Cardiac muscle cell (in vitro differentiated cells and primary cell): ENCODE measurements around the gene MPST. TPM values are rescaled to one million over a fixed set of nuclear protein-coding genes. Genes with fewer than 3 reads are reported as not detected.
"Not testable (repeated sequence)": the region's sequence is repeated elsewhere in the genome, so short reads cannot be mapped to it uniquely, and the experiment has no call there.

Source experiments
- DNase-seq, 2 donors: peaks; one replicate each; pipeline versions ENCODE4 v3.0.0 to v3.0.0-alpha.2; 2010 to 2017; ENCODE audit warnings: low read depth in 1 of 2, low spot score in 1 of 2
- H3K27ac ChIP-seq: fragments of 200-600 bp; sonication (generic); 2 replicates; pipeline ENCODE4 v1.5.1; 2016
- H3K27me3 ChIP-seq: fragments of 200-600 bp; sonication (generic); 2 replicates; pipeline ENCODE4 v1.6.0; 2016; ENCODE audit warnings: control low read depth
- H3K36me3 ChIP-seq: fragments of 200-600 bp; sonication (generic); 2 replicates; pipeline ENCODE4 v1.5.1; 2016; ENCODE audit warnings: control low read depth
- H3K4me1 ChIP-seq: fragments of 200-600 bp; sonication (generic); 2 replicates; pipeline ENCODE4 v1.8.1; 2017; ENCODE audit warnings: low read depth, mild to moderate bottlenecking, mixed run types
- H3K4me3 ChIP-seq: fragments of 200-600 bp; sonication (generic); 2 replicates; pipeline ENCODE4 v1.5.1; 2016; ENCODE audit warnings: mild to moderate bottlenecking
- H3K9me3 ChIP-seq: fragments of 200-600 bp; sonication (generic); 2 replicates; pipeline ENCODE4 v1.5.1; 2017; ENCODE audit warnings: low read depth, mild to moderate bottlenecking, control low read depth
- polyA plus RNA-seq: library from polyadenylated mRNA; unstranded; fragments of >200 nt; fragmentation: Nextera tagmentation; extraction: Ambion mirVana; gene quantifications from 2 replicates; pipeline ENCODE4 v1.2.1, GENCODE V29; 2016
- total RNA-seq: library from RNA; depleted of rRNA; stranded (reverse); fragments of >200 nt; gene quantifications from 2 replicates; pipeline ENCODE4 v1.2.3, GENCODE V29; 2016
- TF ChIP-seq, protein P1 (sequence below): IDR thresholded peaks from 2 replicates; pipeline ENCODE4 v1.5.1; 2012; ENCODE audit warnings: low read depth, mild to moderate bottlenecking, low read length

MPST gene
- total and polyA plus RNA-seq, 2 experiments from 2014 or later: 86.0 to 152 TPM

DNA sequence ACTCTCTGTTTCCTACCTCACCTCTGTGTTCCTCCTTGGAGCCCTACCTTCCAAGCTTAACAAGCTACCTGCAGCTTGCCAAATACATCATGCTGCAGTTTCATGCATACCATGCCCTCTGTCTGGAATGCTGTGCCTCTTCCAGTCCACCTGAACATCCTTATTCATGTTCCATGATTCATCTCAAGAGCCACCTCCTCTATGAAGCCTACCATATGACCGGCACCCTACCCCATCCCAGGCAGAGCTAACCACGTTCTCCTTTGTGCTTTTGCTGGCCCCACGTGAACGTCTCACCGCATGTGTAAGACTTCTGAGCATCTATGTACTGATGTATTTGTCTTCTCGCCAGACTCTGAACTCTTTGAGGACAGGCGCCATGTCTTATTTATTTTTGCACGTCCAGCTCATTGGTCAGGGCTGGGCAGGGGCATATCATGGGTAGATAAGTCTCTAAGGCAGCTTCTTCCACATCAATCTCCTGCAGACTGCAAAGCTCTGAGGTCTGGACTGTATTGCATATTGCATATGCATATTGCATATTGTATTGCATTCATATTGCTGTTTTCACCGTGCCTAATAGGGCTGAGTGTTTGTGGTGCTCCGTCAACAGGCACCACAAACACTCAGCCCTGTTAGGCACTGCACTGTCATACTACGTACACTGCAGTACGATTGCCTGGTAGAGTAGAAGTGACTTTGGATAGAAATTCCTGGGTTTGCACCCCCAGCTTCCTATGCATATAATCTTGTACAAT lies 31.3 kb upstream of the MPST start:
- H3K4me1 ChIP-seq: no peaks in the 10 kb centered on the region
- no peak overlapping the region for H3K27ac ChIP-seq
- DNase-seq: no peak
- peaks cover 6% of the 10 kb centered on the region for H3K27me3 ChIP-seq
- H3K4me3 ChIP-seq: no peak overlapping the region
- H3K9me3 ChIP-seq: no peaks in the 10 kb centered on the region
- TF ChIP-seq, protein P1, sequence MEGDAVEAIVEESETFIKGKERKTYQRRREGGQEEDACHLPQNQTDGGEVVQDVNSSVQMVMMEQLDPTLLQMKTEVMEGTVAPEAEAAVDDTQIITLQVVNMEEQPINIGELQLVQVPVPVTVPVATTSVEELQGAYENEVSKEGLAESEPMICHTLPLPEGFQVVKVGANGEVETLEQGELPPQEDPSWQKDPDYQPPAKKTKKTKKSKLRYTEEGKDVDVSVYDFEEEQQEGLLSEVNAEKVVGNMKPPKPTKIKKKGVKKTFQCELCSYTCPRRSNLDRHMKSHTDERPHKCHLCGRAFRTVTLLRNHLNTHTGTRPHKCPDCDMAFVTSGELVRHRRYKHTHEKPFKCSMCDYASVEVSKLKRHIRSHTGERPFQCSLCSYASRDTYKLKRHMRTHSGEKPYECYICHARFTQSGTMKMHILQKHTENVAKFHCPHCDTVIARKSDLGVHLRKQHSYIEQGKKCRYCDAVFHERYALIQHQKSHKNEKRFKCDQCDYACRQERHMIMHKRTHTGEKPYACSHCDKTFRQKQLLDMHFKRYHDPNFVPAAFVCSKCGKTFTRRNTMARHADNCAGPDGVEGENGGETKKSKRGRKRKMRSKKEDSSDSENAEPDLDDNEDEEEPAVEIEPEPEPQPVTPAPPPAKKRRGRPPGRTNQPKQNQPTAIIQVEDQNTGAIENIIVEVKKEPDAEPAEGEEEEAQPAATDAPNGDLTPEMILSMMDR: no peak
- H3K36me3 ChIP-seq: no peaks in the 10 kb centered on the region

DNA sequence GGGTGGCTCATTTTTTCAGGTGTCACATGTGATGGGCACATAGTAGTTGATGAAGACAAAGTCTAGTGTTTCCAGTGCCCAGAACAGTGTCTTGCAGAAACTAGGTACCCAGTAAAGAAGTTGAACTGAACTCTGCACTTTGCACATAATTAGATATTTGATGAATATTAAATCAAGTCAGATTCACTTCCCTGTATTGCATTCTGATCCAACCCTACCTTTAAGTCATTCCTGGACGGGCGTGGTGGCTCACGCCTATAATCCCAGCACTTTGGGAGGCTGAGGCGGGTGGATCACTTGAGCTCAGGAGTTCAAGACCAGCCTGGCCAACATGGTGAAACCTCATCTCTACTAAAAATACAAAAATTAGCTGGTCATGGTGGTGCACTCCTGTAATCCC lies 30.5 kb upstream of the MPST start:
- not testable (repeated sequence) for H3K4me3 ChIP-seq, H3K4me1 ChIP-seq, H3K36me3 ChIP-seq, H3K9me3 ChIP-seq, H3K27ac ChIP-seq, H3K27me3 ChIP-seq, DNase-seq

DNA sequence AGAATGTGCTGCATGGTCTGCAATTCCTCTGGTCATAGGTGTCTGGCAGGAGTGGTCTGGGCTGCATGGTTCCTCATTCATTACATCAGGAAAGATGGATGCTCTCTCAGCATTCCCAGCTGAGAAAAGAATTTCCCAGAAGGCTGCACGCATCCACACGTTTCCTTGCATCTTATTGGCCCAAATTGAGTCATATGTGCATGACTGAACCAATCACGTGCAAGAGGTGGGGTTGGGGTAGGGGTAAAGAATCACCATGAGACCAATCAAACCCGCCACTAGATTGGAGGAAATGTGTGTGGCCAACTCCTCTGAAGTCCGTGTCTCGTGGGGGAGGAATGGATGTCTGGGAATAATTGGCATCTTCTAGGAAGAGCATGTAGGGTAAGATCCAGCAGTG lies 29.1 kb upstream of the MPST start:
- TF ChIP-seq, protein P1: no peak
- Histone ChIP-seq H3K27me3 (peaks cover 6% of the 10 kb centered on the region), H3K27ac (no peak overlapping the region), H3K4me3 (no peak overlapping the region), H3K36me3 (no peaks in the 10 kb centered on the region), H3K9me3 (no peaks in the 10 kb centered on the region), H3K4me1 (no peaks in the 10 kb centered on the region)
- no peak for DNase-seq

DNA sequence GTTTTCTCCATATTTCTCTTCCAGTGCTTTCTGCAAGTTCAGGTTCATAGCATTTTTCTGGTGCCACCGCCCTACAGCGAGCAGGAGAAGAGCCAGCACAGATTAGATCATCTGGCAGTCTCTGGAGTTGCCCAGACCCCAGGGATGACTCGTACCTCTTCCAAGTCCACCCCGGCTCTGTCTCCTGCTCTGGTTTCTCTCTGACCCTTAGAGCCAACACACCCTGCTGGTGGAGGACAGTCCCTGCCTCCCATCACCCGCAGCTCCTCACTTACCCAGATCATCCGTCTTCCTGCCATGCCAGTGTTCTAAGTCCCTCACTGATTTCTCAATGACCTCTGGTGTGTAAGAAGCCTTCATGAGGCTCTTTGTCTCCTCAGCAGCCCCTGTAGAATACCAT lies 28.3 kb upstream of the MPST start:
- no peak for DNase-seq

DNA sequence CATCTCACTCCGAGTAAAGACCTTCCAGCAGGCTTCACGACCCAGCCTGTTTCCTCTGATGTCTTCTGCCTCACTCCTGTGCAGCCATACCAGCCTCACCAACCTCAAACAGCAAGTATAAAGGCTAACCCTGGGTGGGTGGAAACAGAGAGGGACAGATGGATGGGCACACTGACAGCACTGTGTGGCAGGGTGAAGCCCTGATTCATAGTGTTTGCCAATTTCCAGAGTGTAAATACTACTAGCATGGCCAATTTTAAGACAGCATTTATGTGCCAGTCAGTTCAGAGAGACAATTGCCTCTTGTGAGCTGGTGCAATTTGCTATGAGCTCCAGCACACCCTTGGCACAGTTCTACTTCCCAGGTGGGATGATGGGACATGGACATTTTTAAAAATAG lies 21.8 kb upstream of the MPST start:
- Histone ChIP-seq H3K9me3 (no peaks in the 10 kb centered on the region), H3K4me1 (no peaks in the 10 kb centered on the region), H3K4me3 (no peak overlapping the region), H3K27ac (no peak overlapping the region), H3K36me3 (no peaks in the 10 kb centered on the region), H3K27me3 (no peaks in the 10 kb centered on the region)
- TF ChIP-seq, protein P1: no peak
- no peak for DNase-seq

More for the DNA sequence above, 28.3 kb upstream of the MPST start:
- Histone ChIP-seq H3K27ac (no peak overlapping the region), H3K4me1 (no peaks in the 10 kb centered on the region), H3K9me3 (no peaks in the 10 kb centered on the region), H3K27me3 (peaks cover 6% of the 10 kb centered on the region), H3K4me3 (no peak overlapping the region), H3K36me3 (no peaks in the 10 kb centered on the region)
- TF ChIP-seq, protein P1: no peak

DNA sequence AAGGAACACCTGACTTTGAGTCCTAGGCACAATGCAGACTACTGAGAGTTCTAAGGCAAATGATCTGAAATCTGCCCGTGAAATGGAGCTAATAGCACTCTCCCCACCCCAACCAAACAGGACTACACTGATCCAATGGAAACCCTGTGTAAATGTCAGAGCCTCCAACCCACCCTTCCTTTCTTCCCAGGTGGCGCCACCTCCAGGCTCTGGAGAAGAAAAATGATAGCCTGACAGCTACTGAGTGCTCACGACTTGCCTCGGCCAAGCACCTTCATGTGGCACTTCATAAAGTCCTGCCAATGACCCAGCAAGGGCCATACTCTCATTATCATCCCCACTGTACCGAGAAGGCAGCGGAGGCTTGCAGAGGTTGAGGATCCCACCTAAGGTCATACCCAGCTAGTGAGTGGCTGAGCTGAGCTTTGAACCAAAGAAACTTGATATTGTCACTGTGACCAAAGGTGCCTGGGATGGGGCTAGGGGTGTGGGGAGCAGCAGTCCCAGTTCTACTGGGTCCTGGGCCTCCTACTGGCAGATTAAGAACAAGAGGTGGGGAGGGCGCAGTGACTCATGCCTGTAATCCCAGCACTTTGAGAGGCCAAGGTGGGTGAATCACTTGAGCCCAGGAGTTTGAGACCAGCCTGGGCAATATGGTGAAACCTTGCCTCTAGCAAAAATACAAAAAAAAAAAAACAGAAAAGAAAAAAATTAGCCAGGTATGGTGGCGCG lies 20.8 kb upstream of the MPST start:
- peak in 1 of 2 donors; percentile 21 for DNase-seq
- TF ChIP-seq, protein P1: no peak
- Histone ChIP-seq H3K27me3 (no peaks in the 10 kb centered on the region), H3K9me3 (no peaks in the 10 kb centered on the region), H3K4me1 (no peaks in the 10 kb centered on the region), H3K36me3 (no peaks in the 10 kb centered on the region), H3K4me3 (no peak overlapping the region), H3K27ac (no peak overlapping the region)
